B cell (primary cell): Measurements from ENCODE around the gene MAN1B1. TPM values are rescaled to one million over a fixed set of nuclear protein-coding genes. Genes with fewer than 3 reads are reported as not detected.

ENCODE experiments used
- ATAC-seq: fragments of 200-7000 bp; cut with Tn5 transposase; one replicate; pipeline ENCODE4 v1.10.0; 2021; ENCODE audit warnings: low read depth, mild to moderate bottlenecking, moderate number of reproducible peaks, moderate library complexity
- CTCF ChIA-PET: fragments of 350-600 bp; sonication (Branson Sonifier 250); formaldehyde crosslinking; loops from one replicate; lab custom pipeline; 2021; ENCODE audit warnings: antibody characterized with exemption, inconsistent platforms; lab: Charles Lee
- POLR2A ChIA-PET: fragments of 350-600 bp; sonication (Branson Sonifier 250); formaldehyde crosslinking; loops from one replicate; lab custom pipeline; 2021; ENCODE audit warnings: antibody characterized with exemption; lab: Charles Lee
- DNase-seq: peaks from one replicate; pipeline ENCODE4 v3.0.0; 2013
- H2AFZ ChIP-seq: 2 replicates; pipeline ENCODE4 v1.6.1; 2012; ENCODE audit warnings: mild to moderate bottlenecking, low read depth, low read length; ENCODE audit not compliant: insufficient read depth, poor library complexity, severe bottlenecking
- H3K27ac ChIP-seq, 2 donors: 1 replicate in 1 of 2; 2 replicates in 1 of 2; pipeline ENCODE4 v1.5.1; 2012 to 2013; ENCODE audit warnings: low read length in 2 of 2, mild to moderate bottlenecking in 2 of 2, moderate library complexity in 1 of 2
- H3K27me3 ChIP-seq, 4 experiments: fragments of 200-600 bp in 1 of 4; sonication (generic) in 1 of 4; replicated peaks in 1 of 4; 1 replicate in 2 of 4; 2 replicates in 2 of 4; pipeline versions ENCODE4 v1.6.1 to v1.7.0; 2013 to 2016; ENCODE audit warnings: low read length in 3 of 4, mild to moderate bottlenecking in 2 of 4, mixed read lengths in 1 of 4, moderate library complexity in 1 of 4; ENCODE audit not compliant: insufficient read depth in 4 of 4, control insufficient read depth in 3 of 4; ENCODE audit errors: control extremely low read depth in 1 of 4
- H3K36me3 ChIP-seq, 2 experiments: replicated peaks in 1 of 2; 1 replicate in 1 of 2; 2 replicates in 1 of 2; pipeline versions ENCODE4 v1.6.1 to v1.7.1; 2013; ENCODE audit warnings: low read length in 1 of 2; ENCODE audit not compliant: insufficient read depth in 2 of 2, control insufficient read depth in 1 of 2; ENCODE audit errors: control extremely low read depth in 1 of 2, extremely low read depth in 1 of 2
- H3K4me1 ChIP-seq, 2 donors: fragments of 200-600 bp in 1 of 2; sonication (generic) in 1 of 2; 1 replicate in 1 of 2; 2 replicates in 1 of 2; pipeline versions ENCODE4 v1.5.1 to v1.6.1; 2013 to 2017; ENCODE audit warnings: low read length in 2 of 2; ENCODE audit not compliant: control insufficient read depth in 2 of 2, insufficient read depth in 2 of 2
- H3K4me2 ChIP-seq: replicated peaks from 2 replicates; pipeline ENCODE3; 2012; ENCODE audit warnings: mild to moderate bottlenecking, low read depth, low read length; ENCODE audit not compliant: poor library complexity, severe bottlenecking
- H3K4me3 ChIP-seq, 5 experiments: fragments of 200-600 bp in 1 of 5; sonication (generic) in 1 of 5; 1 replicate in 3 of 5; 2 replicates in 2 of 5; pipeline versions ENCODE4 v1.5.1 to v1.7.0; 2011 to 2016; ENCODE audit warnings: low read length in 4 of 5, mild to moderate bottlenecking in 4 of 5, low read depth in 2 of 5, control low read depth in 1 of 5, moderate library complexity in 1 of 5; ENCODE audit not compliant: insufficient read depth in 1 of 5; ENCODE audit errors: control extremely low read depth in 1 of 5, extremely low read depth in 1 of 5
- H3K79me2 ChIP-seq: fragments of 200-600 bp; sonication (generic); one replicate; pipeline ENCODE4 v1.6.0; 2016; ENCODE audit warnings: low read length; ENCODE audit not compliant: control insufficient read depth, insufficient read depth
- H3K9ac ChIP-seq: fragments of 200-600 bp; sonication (generic); 2 replicates; pipeline ENCODE4 v1.6.1; 2017; ENCODE audit warnings: mild to moderate bottlenecking, low read length, moderate library complexity
- H3K9me3 ChIP-seq, 3 donors: one replicate each; pipeline versions ENCODE4 v1.6.1 to v1.7.1; 2013; ENCODE audit warnings: low read length in 2 of 3; ENCODE audit not compliant: control insufficient read depth in 2 of 3, insufficient read depth in 1 of 3; ENCODE audit errors: control extremely low read depth in 1 of 3
- H4K20me1 ChIP-seq: 2 replicates; pipeline ENCODE4 v1.6.0; 2012; ENCODE audit warnings: mild to moderate bottlenecking, low read length; ENCODE audit not compliant: insufficient read depth, control insufficient read depth, poor library complexity, severe bottlenecking
- H3K27ac Mint-ChIP-seq: one replicate; pipeline ENCODE4 v1.8.0; 2021; ENCODE audit warnings: mixed read lengths
- H3K27me3 Mint-ChIP-seq: one replicate; pipeline ENCODE4 v1.8.0; 2021; ENCODE audit warnings: mixed read lengths
- H3K4me1 Mint-ChIP-seq: one replicate; pipeline ENCODE4 v1.8.0; 2021; ENCODE audit warnings: mixed read lengths
- H3K4me3 Mint-ChIP-seq: one replicate; pipeline ENCODE4 v1.8.0; 2021; ENCODE audit warnings: mixed read lengths
- H3K9me3 Mint-ChIP-seq: one replicate; pipeline ENCODE4 v1.8.0; 2022; ENCODE audit warnings: mixed read lengths; ENCODE audit not compliant: insufficient read depth
- EZH2 ChIP-seq: IDR thresholded peaks from 2 replicates; pipeline ENCODE4 v1.6.1; 2012; ENCODE audit warnings: borderline replicate concordance, low read depth, mild to moderate bottlenecking, moderate library complexity, low read length; ENCODE audit not compliant: insufficient read depth, poor library complexity, severe bottlenecking
- WGBS: methylation state at CpG from one replicate; pipeline ENCODE4 v1.1.5; 2013; ENCODE audit warnings: missing lambda C conversion rate; ENCODE audit not compliant: insufficient coverage; 5-methylcytosine and 5-hydroxymethylcytosine counted together
- intact Hi-C: fragments of 100-400 bp; cut with micrococcal nuclease; formaldehyde crosslinking; loops from one replicate; pipeline ENCODE4 v1.10.0; 2022
- polyA plus RNA-seq: library from polyadenylated mRNA; depleted of rRNA; stranded (reverse); fragments of >200 nt; gene quantifications from 2 replicates; pipeline ENCODE4 v1.2.3, GENCODE V29; 2012
- total RNA-seq, 2 donors: library from RNA; stranded (reverse); fragments of 120-200 nt in 1 of 2; gene quantifications; 1 replicate in 1 of 2; 2 replicates in 1 of 2; pipeline versions ENCODE4 v1.2.3 to v1.2.4, GENCODE V29; 2013 to 2022
- TF ChIP-seq, protein P1 (sequence below): fragments of 200-600 bp; IDR thresholded peaks from one replicate; pipeline ENCODE4 v1.8.0; 2022; ENCODE audit warnings: antibody characterized with exemption, mild to moderate bottlenecking

Gene MAN1B1
- total and polyA plus RNA-seq, 2 donors (not counting 1 experiment from before 2014, with no cell fraction given) = 47.0 to 68.4 TPM

DNA sequence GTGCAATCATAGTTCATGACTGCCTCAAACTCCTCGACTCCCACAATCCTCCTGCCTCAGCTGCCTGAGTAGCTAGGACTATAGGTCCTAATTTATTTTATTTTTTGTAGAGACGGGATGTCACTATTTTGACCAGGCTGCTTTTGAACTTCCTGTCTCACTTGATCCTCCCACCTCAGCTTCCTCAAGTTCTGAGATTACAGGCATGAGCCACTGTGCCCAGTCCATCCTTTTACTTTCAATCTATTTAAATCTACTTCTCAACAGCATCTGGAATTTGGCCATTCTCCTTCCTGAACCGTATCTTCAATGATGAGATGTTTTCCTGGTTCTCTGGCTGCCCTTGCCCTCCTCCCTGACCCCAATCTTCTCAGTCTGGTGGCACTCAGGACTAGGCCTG lies 40.0 kb downstream of the MAN1B1 start:
- ATAC-seq = no peak
- peak; percentile 37 for DNase-seq
- Mint-ChIP-seq H3K27me3 (no peaks in the 10 kb centered on the region), H3K27ac (peak overlapping the region; percentile 95), H3K4me1 (peaks cover 49% of the 10 kb centered on the region), H3K9me3 (no peaks in the 10 kb centered on the region), H3K4me3 (peak overlapping the region; percentile 89)
- CTCF ChIA-PET = interaction anchor here (0.8 to 2.3 kb wide), 6 partner anchors 8 to 176 kb away, joined by 3 to 8 read pairs (median 3); partner anchors contain the start of gene RNF224
- H3K9me3 ChIP-seq = peaks cover 0 to 8% (median 0%) of the 10 kb centered on the region in 3 donors
- H3K9ac ChIP-seq = peak overlapping the region; percentile 84
- intact Hi-C loops = loop anchor here (5.0 kb wide), 2 partner anchors 39 to 61 kb away; partner anchors contain the start of genes ANAPC2, MAN1B1 and SSNA1
- H3K27me3 ChIP-seq = no peaks in the 10 kb centered on the region
- H3K4me2 ChIP-seq = peak overlapping the region; percentile 94
- H3K79me2 ChIP-seq = peaks cover 30% of the 10 kb centered on the region
- peak overlapping the region; percentile 41 for H2AFZ ChIP-seq
- WGBS = 15% methylated on average over 1 of the region's 3 CpGs
- no peaks in the 10 kb centered on the region for H4K20me1 ChIP-seq
- H3K27ac ChIP-seq = peak overlapping the region; percentile 71 to 93
- peak overlapping the region in 4 of 5 experiments; percentile 43 to 69 (median 50) for H3K4me3 ChIP-seq
- no peaks in the 10 kb centered on the region for H3K36me3 ChIP-seq
- H3K4me1 ChIP-seq = peaks cover 52 to 56% of the 10 kb centered on the region in 2 donors
- TF ChIP-seq, protein P1, sequence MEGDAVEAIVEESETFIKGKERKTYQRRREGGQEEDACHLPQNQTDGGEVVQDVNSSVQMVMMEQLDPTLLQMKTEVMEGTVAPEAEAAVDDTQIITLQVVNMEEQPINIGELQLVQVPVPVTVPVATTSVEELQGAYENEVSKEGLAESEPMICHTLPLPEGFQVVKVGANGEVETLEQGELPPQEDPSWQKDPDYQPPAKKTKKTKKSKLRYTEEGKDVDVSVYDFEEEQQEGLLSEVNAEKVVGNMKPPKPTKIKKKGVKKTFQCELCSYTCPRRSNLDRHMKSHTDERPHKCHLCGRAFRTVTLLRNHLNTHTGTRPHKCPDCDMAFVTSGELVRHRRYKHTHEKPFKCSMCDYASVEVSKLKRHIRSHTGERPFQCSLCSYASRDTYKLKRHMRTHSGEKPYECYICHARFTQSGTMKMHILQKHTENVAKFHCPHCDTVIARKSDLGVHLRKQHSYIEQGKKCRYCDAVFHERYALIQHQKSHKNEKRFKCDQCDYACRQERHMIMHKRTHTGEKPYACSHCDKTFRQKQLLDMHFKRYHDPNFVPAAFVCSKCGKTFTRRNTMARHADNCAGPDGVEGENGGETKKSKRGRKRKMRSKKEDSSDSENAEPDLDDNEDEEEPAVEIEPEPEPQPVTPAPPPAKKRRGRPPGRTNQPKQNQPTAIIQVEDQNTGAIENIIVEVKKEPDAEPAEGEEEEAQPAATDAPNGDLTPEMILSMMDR = no peak
- TF ChIP-seq EZH2 = no peak
- POLR2A ChIA-PET = no interaction called here
